Measurements from ENCODE around the gene TEX19. TPM values are rescaled to one million over a fixed set of nuclear protein-coding genes. Genes with fewer than 3 reads are reported as not detected.
"Not testable (repeated sequence)": the region's sequence is repeated elsewhere in the genome, so short reads cannot be mapped to it uniquely, and the experiment has no call there.

TEX19 gene
- total RNA-seq, 1 donor from 2014 or later = 0.10 TPM

GRCh38 chr17:82361885-82362633 lies 3.0 kb downstream of the TEX19 start:
- H3K36me3 Mint-ChIP-seq (ENCODE audit: low read depth) = no peaks in the 10 kb centered on the region
- H3K27ac Mint-ChIP-seq = peak overlapping the region; percentile 34
- H3K27me3 Mint-ChIP-seq (ENCODE audit: insufficient read depth) = peaks cover 11% of the 10 kb centered on the region
- H3K4me1 Mint-ChIP-seq (ENCODE audit: low read depth) = peaks cover 15% of the 10 kb centered on the region
- no peaks in the 10 kb centered on the region for H3K9me3 Mint-ChIP-seq
- intact Hi-C loops (cut with micrococcal nuclease) = no loop called here
- DNase-seq (ENCODE audit: low spot score) = no peak
- H3K4me3 Mint-ChIP-seq = no peak overlapping the region

- Mint-ChIP-seq H3K9me3 (no peaks in the 10 kb centered on the region), H3K27me3 (ENCODE audit: insufficient read depth) (peaks cover 24% of the 10 kb centered on the region), H3K36me3 (ENCODE audit: low read depth) (no peaks in the 10 kb centered on the region), H3K27ac (no peak overlapping the region), H3K4me3 (no peak overlapping the region), H3K4me1 (ENCODE audit: low read depth) (peaks cover 7% of the 10 kb centered on the region)
- no peak for DNase-seq (ENCODE audit: low spot score)
- intact Hi-C loops (cut with micrococcal nuclease) = no loop called here
These were observed 6.7 kb downstream of the TEX19 start for GRCh38 chr17:82365606-82366295.

GRCh38 chr17:82366749-82367148 lies 7.7 kb downstream of the TEX19 start:
- H3K36me3 Mint-ChIP-seq (ENCODE audit: low read depth) = no peaks in the 10 kb centered on the region
- H3K4me1 Mint-ChIP-seq (ENCODE audit: low read depth) = peaks cover 11% of the 10 kb centered on the region
- no peaks in the 10 kb centered on the region for H3K9me3 Mint-ChIP-seq
- peaks cover 30% of the 10 kb centered on the region for H3K27me3 Mint-ChIP-seq (ENCODE audit: insufficient read depth)
- no peak overlapping the region for H3K4me3 Mint-ChIP-seq
- intact Hi-C loops (cut with micrococcal nuclease) = no loop called here
- no peak for DNase-seq (ENCODE audit: low spot score)
- no peak overlapping the region for H3K27ac Mint-ChIP-seq

DNA sequence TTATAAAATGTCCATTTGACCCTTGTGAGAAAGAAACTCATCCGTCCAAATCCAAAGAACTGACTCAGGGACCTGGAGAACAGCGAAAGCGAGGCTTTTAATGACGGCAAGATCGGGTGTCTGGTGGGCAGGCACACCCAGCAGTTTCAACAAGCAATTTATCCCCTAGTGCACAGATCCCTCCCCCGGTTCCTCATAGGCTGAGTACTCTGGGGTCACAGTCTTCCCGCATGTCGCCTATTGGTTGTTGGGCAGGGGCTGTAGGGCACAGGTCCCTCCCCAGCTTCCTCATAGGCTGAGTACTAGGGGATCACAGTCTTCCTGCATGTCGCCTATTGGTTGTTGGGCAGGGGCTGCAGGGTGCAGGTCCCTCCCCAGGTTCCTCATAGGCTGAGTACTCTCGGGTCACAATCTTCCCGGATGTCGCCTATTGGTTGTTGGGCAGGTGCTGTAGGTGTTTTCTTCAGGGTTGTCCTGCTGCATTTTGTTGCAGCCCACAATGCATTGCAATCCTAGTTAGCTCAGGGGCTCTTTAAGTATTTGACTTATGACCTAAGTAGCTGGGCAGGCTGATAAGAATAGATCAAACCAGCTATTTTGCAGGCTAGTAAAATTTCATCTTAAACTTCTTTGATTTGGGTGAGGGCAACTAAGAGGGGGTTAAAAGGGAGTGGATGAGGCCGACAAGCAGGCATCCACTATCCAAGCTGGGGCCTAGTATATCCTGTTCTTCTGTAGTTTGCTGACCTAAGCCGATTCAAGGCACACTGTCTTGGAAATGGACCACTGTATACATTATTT lies 8.9 kb downstream of the TEX19 start:
- no peaks in the 10 kb centered on the region for H3K9me3 Mint-ChIP-seq
- no peak overlapping the region for H3K4me3 Mint-ChIP-seq
- intact Hi-C loops (cut with micrococcal nuclease) = no loop called here
- peaks cover 17% of the 10 kb centered on the region for H3K4me1 Mint-ChIP-seq (ENCODE audit: low read depth)
- peaks cover 33% of the 10 kb centered on the region for H3K27me3 Mint-ChIP-seq (ENCODE audit: insufficient read depth)
- no peak overlapping the region for H3K27ac Mint-ChIP-seq
- no peak for DNase-seq (ENCODE audit: low spot score)
- no peaks in the 10 kb centered on the region for H3K36me3 Mint-ChIP-seq (ENCODE audit: low read depth)

DNA sequence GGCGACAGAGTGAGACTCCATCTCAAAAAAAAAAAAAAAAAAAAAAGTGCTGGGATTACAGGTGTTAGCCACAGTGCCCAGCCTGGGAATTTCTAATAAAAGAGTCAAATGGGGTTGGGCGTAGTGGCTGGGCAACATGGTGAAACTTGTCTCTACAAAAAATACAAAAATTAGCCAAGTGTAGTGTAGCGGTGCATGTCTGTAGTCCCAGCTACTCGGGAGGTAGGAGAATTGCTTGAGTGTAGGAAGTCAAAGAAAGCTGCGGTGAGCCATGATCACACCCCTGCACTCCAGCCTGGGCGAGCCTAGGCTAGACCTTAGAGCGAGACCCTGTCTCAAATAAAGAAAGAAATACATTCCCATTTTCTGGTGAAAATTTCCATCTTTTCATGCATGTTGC lies 10.2 kb downstream of the TEX19 start:
- Mint-ChIP-seq H3K4me1 (ENCODE audit: low read depth) (peaks cover 23% of the 10 kb centered on the region), H3K27ac (no peak overlapping the region), H3K4me3 (no peak overlapping the region), H3K9me3 (no peaks in the 10 kb centered on the region), H3K27me3 (ENCODE audit: insufficient read depth) (peaks cover 41% of the 10 kb centered on the region), H3K36me3 (ENCODE audit: low read depth) (no peaks in the 10 kb centered on the region)
- intact Hi-C loops (cut with micrococcal nuclease) = no loop called here
- no peak for DNase-seq (ENCODE audit: low spot score)

- intact Hi-C loops (cut with micrococcal nuclease) = no loop called here
- H3K27me3 Mint-ChIP-seq (ENCODE audit: insufficient read depth) = peaks cover 43% of the 10 kb centered on the region
- DNase-seq (ENCODE audit: low spot score) = no peak
- H3K4me3 Mint-ChIP-seq = peak overlapping the region; percentile 71
- peaks cover 21% of the 10 kb centered on the region for H3K4me1 Mint-ChIP-seq (ENCODE audit: low read depth)
- H3K27ac Mint-ChIP-seq = no peak overlapping the region
- H3K9me3 Mint-ChIP-seq = no peaks in the 10 kb centered on the region
- no peaks in the 10 kb centered on the region for H3K36me3 Mint-ChIP-seq (ENCODE audit: low read depth)
These were observed 11.7 kb downstream of the TEX19 start for GRCh38 chr17:82370471-82371332.

DNA sequence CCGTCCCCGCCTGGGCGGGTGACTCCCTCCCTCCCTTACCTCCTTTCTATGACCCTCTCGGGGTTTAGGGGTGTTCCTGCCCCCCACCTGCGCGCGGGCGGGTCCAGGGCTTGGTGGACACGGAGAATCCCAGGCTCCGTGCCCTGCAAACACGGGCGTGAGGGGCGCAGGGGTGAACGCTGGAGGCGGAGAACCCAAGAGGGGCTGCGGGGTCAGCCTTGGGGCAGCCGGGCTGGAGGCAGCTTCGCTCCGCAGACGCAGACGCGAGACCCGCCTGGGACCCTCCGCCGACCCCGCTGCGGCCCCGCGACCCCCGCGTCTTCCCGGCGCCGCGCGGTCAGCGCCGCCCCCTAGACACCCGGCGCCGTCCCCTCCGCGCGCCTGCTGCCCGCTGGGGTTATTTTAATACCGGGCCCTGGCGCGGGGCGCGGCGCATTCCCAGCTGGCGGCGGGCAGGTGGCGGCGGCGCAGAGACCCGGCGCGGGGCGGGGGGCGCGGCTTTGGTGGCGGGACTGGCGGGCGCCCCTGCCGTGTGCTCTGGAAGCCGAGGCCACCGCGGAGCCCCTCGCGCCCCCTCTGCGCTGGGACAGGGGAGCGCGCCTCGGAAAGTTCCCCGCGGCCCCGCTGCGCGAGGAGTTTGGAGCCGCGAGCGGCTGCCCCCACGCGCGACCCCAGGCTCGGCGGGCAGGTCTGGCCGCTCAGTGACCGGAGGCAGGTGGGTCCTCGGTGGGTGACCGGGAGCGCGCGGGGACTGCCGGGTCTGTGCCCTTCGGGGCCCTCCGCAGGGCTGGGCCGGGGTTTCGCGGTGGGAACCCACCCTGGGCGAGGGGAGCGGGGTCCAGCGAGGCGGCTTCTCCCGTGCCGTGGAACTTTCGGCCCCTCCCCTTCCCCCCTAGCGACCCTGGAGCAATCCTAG lies 12.5 kb downstream of the TEX19 start, which contains the start of gene UTS2R:
Gene UTS2R, plus strand, starts transcription at position 433 of the 916 bp plus-strand sequence. CDS start 2,560 bp downstream, outside the sequence.
- peaks cover 50% of the 10 kb centered on the region for H3K27me3 Mint-ChIP-seq (ENCODE audit: insufficient read depth)
- H3K9me3 Mint-ChIP-seq = no peaks in the 10 kb centered on the region
- H3K4me1 Mint-ChIP-seq (ENCODE audit: low read depth) = peaks cover 20% of the 10 kb centered on the region
- H3K36me3 Mint-ChIP-seq (ENCODE audit: low read depth) = no peaks in the 10 kb centered on the region
- no peak for DNase-seq (ENCODE audit: low spot score)
- no peak within 1 kb of the TSS for H3K27ac Mint-ChIP-seq
- intact Hi-C loops (cut with micrococcal nuclease) = no loop called here
- H3K4me3 Mint-ChIP-seq = peak within 1 kb of the TSS; percentile 71

DNA sequence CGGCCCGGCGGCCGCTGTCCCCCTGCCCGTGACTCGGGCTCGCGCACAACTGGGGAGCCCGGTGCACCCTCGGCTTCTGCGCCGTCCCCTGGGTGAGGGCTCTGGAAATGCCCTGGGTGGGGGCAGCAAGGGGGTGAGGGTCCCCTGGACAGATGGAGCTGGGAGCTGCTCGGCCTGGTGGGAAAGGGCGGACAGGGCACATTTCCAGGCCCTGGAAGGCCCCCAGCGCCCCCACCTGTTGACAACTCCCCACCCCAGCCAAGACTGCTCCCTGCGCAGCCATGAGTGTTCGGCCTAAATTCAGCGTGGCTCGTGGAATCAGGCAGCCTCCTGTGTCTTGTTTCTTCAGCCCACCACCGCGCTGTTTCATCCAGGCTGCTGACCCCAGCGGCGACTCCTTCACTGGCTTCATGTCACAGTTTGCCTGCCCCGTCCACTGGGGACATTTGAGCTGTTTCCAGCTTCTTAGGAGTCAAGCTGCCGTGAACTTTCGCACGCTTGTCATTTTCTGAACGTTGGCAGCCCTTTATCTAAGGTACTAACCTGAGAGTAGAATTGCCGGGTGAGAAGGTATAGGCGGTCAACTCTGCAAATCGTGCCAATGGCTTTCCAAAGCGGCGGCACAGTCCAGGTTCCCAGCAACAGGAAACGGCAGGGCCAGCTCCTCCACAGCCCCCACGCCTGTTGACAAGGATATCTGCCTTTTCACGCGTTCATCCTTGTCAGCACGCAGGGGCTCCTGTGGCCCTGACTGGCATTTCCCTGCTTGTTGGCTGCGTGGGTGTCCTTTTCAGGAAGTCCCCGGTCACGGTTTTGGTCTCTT lies 13.4 kb downstream of the TEX19 start:
- Mint-ChIP-seq H3K4me3 (no peak overlapping the region), H3K27me3 (ENCODE audit: insufficient read depth) (peaks cover 44% of the 10 kb centered on the region), H3K4me1 (ENCODE audit: low read depth) (peaks cover 20% of the 10 kb centered on the region), H3K27ac (peak overlapping the region; percentile 24), H3K36me3 (ENCODE audit: low read depth) (no peaks in the 10 kb centered on the region), H3K9me3 (no peaks in the 10 kb centered on the region)
- DNase-seq (ENCODE audit: low spot score) = no peak
- intact Hi-C loops (cut with micrococcal nuclease) = no loop called here

- H3K9me3 Mint-ChIP-seq; intact Hi-C loops (cut with micrococcal nuclease); H3K4me3 Mint-ChIP-seq; DNase-seq (ENCODE audit: low spot score); H3K36me3 Mint-ChIP-seq (ENCODE audit: low read depth): not testable (repeated sequence)
- Mint-ChIP-seq H3K4me1 (ENCODE audit: low read depth) (peaks cover 20% of the 10 kb centered on the region), H3K27me3 (ENCODE audit: insufficient read depth) (peaks cover 46% of the 10 kb centered on the region), H3K27ac (peak overlapping the region; percentile 24)
These were observed 14.0 kb downstream of the TEX19 start for GRCh38 chr17:82373072-82373452.

- no peak for DNase-seq (ENCODE audit: low spot score)
- Mint-ChIP-seq H3K27ac (no peak overlapping the region), H3K9me3 (no peaks in the 10 kb centered on the region), H3K36me3 (ENCODE audit: low read depth) (no peaks in the 10 kb centered on the region), H3K4me3 (no peak overlapping the region), H3K4me1 (ENCODE audit: low read depth) (peaks cover 20% of the 10 kb centered on the region), H3K27me3 (ENCODE audit: insufficient read depth) (peaks cover 51% of the 10 kb centered on the region)
- intact Hi-C loops (cut with micrococcal nuclease) = no loop called here
These were observed 14.9 kb downstream of the TEX19 start for GRCh38 chr17:82373731-82374625.
